ENCODE results near the gene FBF1.
"Not testable (repeated sequence)": the region's sequence is repeated elsewhere in the genome, so short reads cannot be mapped to it uniquely, and the experiment has no call there.

Gene FBF1

GRCh38 chr17:75873587-75874322, 67.1 kb downstream of the FBF1 start:
- DNase-seq = no peak

GRCh38 chr17:75872434-75873351, 68.1 kb downstream of the FBF1 start:
- DNase-seq = no peak

- not testable (repeated sequence) for DNase-seq
Measured at GRCh38 chr17:75870228-75870627, 70.6 kb downstream of the FBF1 start.

- no peak for DNase-seq
Measured at GRCh38 chr17:75869282-75870141, 71.3 kb downstream of the FBF1 start.

GRCh38 chr17:75868730-75869281, 72.0 kb downstream of the FBF1 start:
- DNase-seq = not testable (repeated sequence)

GRCh38 chr17:75865404-75866188, 75.2 kb downstream of the FBF1 start:
- not testable (repeated sequence) for DNase-seq

- DNase-seq = not testable (repeated sequence)
Measured at GRCh38 chr17:75864887-75865286, 76.0 kb downstream of the FBF1 start.

- DNase-seq = no peak
Measured at GRCh38 chr17:75864448-75864871, 76.4 kb downstream of the FBF1 start.

- DNase-seq = no peak
Measured at GRCh38 chr17:75861927-75862317, 78.9 kb downstream of the FBF1 start.

Data from NCI-H526 treated with DMSO at 0.1 percent for 48 hours (cell line).